ENCODE data around the gene LRRN2.

The LRRN2 gene

DNA sequence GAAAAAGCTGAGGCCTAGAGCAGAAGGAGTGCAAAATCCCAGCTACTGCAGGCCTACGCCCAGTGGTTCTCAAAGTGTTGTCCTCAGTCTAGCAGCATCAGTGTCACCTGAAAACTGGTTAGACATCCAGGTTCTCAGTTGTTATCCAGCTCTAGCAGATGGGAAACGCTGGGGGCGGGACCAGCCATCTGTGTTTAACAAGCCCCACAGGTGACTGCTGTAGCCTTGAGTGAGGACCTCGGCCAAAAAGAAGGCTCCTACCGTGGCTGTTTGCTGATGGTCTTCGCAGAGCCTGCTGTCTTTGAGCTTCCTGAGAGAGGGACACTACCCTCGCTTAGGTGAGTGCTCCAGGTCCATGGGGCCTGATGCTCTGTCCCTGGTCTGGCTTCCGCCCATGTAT is 69.7 kb downstream of the LRRN2 start:
- H3K4me3 ChIP-seq (ENCODE audit: low read depth, low read length): no peak overlapping the region
- in situ Hi-C loops (cut with HindIII; ENCODE audit: low pct_ligation_motif_present, low sequenced_read_pairs): no loop called here
- TF ChIP-seq, protein P1, sequence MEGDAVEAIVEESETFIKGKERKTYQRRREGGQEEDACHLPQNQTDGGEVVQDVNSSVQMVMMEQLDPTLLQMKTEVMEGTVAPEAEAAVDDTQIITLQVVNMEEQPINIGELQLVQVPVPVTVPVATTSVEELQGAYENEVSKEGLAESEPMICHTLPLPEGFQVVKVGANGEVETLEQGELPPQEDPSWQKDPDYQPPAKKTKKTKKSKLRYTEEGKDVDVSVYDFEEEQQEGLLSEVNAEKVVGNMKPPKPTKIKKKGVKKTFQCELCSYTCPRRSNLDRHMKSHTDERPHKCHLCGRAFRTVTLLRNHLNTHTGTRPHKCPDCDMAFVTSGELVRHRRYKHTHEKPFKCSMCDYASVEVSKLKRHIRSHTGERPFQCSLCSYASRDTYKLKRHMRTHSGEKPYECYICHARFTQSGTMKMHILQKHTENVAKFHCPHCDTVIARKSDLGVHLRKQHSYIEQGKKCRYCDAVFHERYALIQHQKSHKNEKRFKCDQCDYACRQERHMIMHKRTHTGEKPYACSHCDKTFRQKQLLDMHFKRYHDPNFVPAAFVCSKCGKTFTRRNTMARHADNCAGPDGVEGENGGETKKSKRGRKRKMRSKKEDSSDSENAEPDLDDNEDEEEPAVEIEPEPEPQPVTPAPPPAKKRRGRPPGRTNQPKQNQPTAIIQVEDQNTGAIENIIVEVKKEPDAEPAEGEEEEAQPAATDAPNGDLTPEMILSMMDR (IDR thresholded peaks at IDR 0.05; ENCODE audit: low read depth, low read length, missing control alignments): no peak

DNA sequence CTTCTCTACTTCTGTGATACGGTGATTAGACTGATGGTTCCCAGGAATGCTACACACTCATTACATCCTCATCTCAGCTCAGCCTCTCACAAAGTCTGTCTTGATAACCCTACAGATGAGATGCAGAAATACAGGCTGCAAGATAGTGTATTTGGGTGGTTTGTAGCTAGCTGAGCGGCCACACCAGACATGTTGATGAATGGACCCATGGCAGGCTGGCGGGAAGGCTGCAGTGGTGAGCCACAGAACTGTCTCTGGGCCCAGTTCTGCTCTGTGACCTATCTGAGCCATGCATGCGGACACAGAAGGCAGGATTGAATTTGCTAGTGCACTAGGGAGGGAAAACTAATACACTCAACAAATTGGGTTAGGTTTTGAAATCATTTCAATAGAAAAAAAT is 71.9 kb downstream of the LRRN2 start:
- Histone ChIP-seq H3K36me3 (replicated peaks) (no peaks in the 10 kb centered on the region), H3K27ac (no peak overlapping the region), H3K27me3 (replicated peaks) (peaks cover 3% of the 10 kb centered on the region), H3K4me3 (ENCODE audit: low read depth, low read length) (no peak overlapping the region)
- no peak for DNase-seq
- in situ Hi-C loops (cut with HindIII; ENCODE audit: low pct_ligation_motif_present, low sequenced_read_pairs): no loop called here
- TF ChIP-seq, protein P1 (IDR thresholded peaks at IDR 0.05; ENCODE audit: low read depth, low read length, missing control alignments): no peak

More for the DNA sequence above, 69.7 kb downstream of the LRRN2 start:
- peaks cover 2% of the 10 kb centered on the region for H3K27me3 ChIP-seq (replicated peaks)
- no peaks in the 10 kb centered on the region for H3K36me3 ChIP-seq (replicated peaks)
- H3K27ac ChIP-seq: no peak overlapping the region
- DNase-seq: no peak

GRCh38 chr1:204612326-204612725 is 73.2 kb downstream of the LRRN2 start:
- Histone ChIP-seq H3K27ac (no peak overlapping the region), H3K27me3 (replicated peaks) (peaks cover 3% of the 10 kb centered on the region), H3K4me3 (ENCODE audit: low read depth, low read length) (no peak overlapping the region), H3K36me3 (replicated peaks) (no peaks in the 10 kb centered on the region)
- DNase-seq: no peak
- in situ Hi-C loops (cut with HindIII; ENCODE audit: low pct_ligation_motif_present, low sequenced_read_pairs): no loop called here
- TF ChIP-seq, protein P1 (IDR thresholded peaks at IDR 0.05; ENCODE audit: low read depth, low read length, missing control alignments): no peak

GRCh38 chr1:204611036-204611435 is 74.5 kb downstream of the LRRN2 start:
- in situ Hi-C loops (cut with HindIII; ENCODE audit: low pct_ligation_motif_present, low sequenced_read_pairs): no loop called here
- Histone ChIP-seq H3K4me3 (ENCODE audit: low read depth, low read length) (no peak overlapping the region), H3K27ac (no peak overlapping the region), H3K27me3 (replicated peaks) (peaks cover 3% of the 10 kb centered on the region), H3K36me3 (replicated peaks) (no peaks in the 10 kb centered on the region)
- TF ChIP-seq, protein P1 (IDR thresholded peaks at IDR 0.05; ENCODE audit: low read depth, low read length, missing control alignments): no peak
- no peak for DNase-seq

DNA sequence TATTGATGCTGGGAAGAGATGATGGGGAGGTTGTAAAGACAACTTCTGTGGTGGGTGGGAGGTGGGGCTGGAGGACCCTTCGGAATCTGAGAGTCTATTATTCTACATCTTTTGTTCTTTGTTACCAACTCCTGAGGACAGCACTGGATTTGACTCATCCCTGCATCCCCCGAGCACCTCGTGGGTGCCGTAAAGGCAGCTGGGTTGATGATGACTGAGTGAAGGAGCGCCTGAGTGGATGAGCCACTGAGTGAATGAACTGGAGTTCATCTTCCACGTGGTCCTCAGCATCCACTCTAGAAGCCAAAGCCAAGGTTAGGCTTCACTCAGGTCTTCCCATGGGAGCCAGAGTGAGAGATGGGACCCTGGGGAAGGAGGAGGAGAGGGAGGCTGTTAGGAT is 77.6 kb downstream of the LRRN2 start:
- TF ChIP-seq, protein P1 (IDR thresholded peaks at IDR 0.05; ENCODE audit: low read depth, low read length, missing control alignments): no peak
- Histone ChIP-seq H3K36me3 (replicated peaks) (no peaks in the 10 kb centered on the region), H3K4me3 (ENCODE audit: low read depth, low read length) (no peak overlapping the region), H3K27ac (no peak overlapping the region), H3K27me3 (replicated peaks) (peaks cover 3% of the 10 kb centered on the region)
- in situ Hi-C loops (cut with HindIII; ENCODE audit: low pct_ligation_motif_present, low sequenced_read_pairs): no loop called here
- DNase-seq: no peak

- TF ChIP-seq, protein P1 (IDR thresholded peaks at IDR 0.05; ENCODE audit: low read depth, low read length, missing control alignments): no peak
- in situ Hi-C loops (cut with HindIII; ENCODE audit: low pct_ligation_motif_present, low sequenced_read_pairs): no loop called here
These were observed 79.7 kb downstream of the LRRN2 start for GRCh38 chr1:204605791-204606190.

More at GRCh38 chr1:204605791-204606190, 79.7 kb downstream of the LRRN2 start:
- Histone ChIP-seq H3K27ac (no peak overlapping the region), H3K4me3 (ENCODE audit: low read depth, low read length) (no peak overlapping the region), H3K27me3 (replicated peaks) (peaks cover 2% of the 10 kb centered on the region), H3K36me3 (replicated peaks) (no peaks in the 10 kb centered on the region)
- DNase-seq: no peak

Data from brain microvascular endothelial cell (primary cell).